Amniotic epithelial cell (primary cell): Measurements from ENCODE around the gene SIPA1L3.

Source experiments
- DNase-seq: peaks from one replicate; pipeline ENCODE4 v3.0.0-alpha.2; 2010; ENCODE audit warnings: low read depth

SIPA1L3 gene

DNA sequence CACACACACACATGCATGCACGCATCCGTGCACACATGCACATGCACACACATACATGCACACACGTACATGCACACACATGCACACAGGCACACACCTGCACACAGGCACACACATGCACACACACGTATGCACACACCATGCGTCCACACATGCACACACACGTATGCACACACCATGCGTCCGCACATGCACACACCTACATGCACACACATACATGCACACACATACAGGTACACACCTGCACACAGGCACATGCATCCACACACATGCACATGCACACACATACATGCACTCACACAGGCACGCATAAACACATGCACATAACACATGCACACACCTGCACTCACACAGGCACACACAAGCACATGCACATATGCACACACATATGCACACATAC lies 204.9 kb downstream of the SIPA1L3 start:
- no peak for DNase-seq

DNA sequence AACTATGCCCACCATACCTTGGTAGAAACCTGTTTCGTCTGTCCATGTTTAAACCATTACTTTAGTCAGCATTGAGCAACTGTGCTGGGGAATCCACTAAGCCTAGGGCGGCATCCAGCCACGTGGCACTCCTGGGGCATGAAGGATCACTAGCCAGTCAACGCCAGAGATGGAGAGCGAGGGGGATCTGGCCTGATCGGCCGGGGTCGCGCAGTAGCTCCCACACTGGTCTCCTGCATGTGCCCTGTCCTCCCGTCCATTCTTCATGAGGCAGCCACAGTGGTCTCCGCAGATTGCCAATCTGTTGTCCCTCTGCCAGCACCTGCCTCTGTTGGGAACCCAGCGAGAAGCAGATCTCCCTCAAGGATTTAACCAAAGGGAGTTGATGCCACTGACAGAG lies 207.6 kb downstream of the SIPA1L3 start:
- no peak for DNase-seq

DNA sequence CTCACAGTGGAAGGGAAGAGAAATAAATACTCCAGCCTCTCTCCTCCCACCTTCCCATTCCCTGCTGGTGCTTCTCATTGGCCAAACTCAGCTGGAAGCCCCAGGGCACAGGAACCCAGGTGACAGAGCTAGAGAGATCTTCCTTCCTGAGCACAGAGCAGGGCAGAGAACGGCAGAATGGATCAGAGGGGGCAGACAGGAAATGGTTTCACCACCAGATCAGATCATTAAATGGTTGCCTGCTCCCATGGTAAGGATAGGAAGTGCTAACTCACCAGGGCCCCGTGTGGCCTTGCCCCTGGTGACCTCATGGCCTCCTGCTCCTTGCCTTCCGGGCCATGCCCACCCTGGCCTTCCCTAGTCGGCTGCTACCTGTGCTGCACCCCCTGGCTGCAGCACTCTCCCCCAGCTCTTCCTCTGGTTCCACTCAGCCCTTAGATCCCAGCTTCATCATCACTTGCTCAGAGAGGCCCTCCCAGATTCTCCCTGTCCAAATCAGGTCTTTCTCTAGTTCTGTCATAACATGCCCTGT lies 208.3 kb downstream of the SIPA1L3 start:
- DNase-seq = no peak

DNA sequence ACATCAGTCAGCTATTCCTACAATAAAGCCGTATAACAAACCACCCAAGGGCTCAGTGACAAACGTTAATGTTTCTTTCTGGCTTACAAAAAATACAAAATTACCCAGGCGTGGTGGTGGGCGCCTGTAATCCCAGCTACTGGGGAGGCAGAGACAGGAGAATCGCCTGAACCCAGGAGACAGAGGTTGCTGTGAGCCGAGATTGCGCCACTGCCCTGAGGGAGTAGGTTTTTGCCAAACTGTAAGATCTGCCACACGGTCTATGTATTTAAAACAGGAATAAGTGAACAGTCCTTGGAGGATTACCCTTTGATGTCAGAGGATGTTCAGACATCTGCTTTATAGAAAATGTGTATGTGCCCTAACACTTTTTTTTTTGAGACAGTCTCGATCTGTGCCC lies 211.2 kb downstream of the SIPA1L3 start:
- DNase-seq = no peak

DNA sequence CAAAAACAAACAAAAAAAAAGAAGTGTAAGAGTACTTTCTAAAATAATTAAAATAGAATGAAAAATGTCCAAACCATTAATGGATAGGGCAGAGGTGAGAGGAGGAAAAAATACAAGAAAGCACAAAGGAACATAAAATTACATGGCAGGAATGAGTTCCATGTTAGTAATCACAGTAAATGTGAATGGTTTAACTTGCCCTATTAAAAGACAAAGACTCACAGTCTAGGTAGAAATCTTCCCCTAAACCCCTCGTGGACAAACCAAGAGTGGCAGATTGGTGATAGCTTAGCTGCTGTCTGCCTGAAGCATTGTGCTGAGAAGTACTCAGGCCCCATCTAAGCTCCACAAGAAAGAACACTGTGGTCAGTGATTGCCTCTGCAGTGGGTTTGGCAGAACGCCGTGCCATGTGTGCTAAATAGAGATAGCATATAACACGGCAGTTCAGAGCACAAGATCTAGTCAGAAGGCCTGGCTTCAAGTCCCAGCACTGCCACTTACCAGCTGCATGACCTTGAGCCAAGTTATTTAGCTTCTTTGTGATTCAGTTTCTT lies 213.5 kb downstream of the SIPA1L3 start:
- no peak for DNase-seq

DNA sequence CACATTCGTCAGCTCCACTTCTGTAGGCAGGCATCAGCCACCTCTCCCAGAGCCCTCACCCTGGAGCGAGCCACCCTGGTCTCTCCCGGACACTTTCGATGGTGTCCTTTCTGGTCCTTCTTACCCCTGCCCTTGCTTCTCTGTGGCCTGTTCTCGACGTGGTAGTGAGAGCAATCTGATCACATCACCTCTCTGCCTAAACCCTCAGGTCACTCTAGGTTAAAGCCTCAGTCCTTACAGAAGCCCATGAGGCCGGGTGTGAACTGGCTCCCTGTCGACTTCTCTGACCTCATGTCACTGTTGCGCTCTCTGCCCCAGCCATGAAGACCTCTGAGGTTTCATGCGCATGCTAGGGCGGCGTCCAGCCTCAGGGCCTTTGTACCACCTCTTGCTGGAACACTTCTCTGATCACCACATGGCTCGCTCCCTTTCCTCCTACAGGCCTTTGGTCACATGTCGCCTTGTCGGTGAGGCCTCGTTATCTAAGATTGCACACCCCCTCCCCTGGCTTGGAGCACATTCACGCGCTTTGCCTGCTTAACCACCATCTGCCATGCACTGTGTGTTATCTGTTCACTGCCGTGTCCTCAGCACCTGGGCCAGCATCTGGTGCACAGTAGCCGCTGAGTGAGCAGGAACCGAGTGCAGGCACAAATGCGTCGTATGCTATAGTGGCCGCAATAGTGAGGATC lies 215.5 kb downstream of the SIPA1L3 start:
- DNase-seq = no peak

DNA sequence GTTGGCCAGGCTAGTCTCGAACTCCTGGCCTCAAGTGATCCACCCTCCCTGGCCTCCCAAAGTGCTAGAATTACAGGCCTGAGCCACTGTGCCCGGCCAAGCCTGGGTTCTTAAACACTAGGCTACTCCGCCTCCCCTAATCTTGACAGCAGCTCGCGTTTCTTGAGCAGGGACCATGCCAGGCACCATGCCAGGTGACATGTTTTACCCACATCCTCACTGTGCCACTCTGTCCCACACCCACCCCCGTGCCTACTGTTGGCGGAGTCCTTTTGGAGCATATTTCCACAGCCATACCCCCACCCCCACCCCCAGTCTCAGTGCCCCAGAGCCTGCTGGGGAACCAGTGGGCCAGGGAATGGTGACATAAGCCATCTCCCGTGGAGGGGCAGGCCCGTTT lies 218.2 kb downstream of the SIPA1L3 start:
- DNase-seq = no peak

DNA sequence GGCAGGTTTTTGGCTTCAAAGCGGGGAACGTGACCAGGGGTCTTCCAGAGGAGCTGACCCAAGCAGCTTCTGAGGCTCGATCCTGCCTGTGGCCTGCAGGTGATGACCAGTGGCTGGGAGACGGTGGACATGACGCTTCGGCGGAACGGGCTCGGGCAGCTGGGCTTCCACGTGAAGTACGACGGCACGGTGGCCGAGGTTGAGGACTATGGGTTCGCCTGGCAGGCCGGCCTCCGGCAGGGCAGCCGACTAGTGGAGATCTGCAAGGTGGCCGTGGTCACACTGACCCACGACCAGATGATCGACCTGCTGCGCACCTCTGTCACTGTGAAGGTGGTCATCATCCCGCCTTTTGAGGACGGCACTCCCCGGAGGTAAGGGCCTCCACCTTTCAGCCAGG lies 223.4 kb downstream of the SIPA1L3 start:
- no peak for DNase-seq

DNA sequence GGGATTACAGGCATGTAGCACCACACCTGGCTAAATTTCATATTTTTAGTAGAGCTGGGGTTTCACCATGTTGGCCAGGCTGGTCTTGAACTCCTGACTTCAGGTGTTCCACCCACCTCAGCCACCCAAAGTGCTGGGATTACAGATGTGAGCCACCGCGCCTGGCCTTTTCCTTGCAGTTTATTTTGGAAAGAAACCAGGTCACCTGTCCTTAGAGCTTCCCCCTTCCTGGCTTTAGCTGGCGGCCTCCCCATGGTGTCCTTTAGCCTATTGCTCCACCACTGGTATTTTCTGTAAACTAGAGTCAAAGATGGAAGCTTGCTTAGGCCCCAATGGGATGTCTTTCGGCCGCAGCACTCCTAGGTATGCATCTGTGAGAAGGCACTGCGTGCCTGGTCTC lies 225.8 kb downstream of the SIPA1L3 start:
- DNase-seq = no peak

DNA sequence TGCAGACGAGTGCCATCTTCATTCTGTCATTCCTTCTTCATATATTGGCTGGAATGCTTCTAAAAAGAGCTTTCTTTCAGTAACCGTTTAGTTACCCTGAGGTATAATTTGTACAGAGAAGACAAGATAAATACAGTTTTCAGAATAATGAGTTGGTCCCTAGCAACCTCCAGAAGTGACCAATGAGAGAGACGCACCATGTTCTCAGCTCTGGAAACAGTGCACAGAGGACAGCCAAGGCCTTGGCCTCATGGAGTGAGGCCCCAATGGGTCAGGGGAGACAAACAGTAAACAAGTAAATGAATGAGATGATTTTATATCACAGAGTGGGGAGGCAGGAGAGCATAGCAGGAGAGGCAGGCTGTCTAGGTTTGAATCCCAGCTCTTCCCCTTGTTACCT lies 226.3 kb downstream of the SIPA1L3 start:
- DNase-seq = no peak

DNA sequence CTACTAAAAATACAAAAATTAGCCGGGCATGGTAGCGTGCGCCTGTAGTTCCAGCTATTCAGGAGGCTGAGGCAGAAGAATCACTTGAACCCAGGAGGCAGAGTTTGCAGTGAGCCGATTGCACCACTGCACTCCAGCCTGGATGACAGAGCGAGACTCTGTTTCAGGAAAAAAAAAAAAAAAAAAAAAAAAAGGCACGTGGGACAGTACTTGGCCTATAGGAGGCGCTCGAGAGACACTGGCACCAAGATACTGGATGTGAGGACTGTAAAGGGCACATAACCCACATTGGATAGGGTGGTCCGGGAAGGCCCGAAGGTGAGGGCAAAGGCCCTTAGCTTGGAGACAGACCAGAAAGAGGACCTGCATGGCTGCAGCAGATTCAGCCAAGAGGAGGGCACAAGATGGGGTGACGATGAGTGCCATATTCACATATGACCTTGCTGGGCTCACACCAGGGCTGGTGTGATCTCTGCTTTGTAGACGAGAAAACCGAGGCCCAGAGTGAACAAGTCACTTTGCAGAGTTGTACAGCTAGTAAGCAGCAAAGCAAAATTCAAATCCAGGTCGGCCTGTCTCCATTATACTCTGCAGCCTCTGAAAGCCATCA lies 227.6 kb downstream of the SIPA1L3 start:
- DNase-seq = peak; percentile 39

DNA sequence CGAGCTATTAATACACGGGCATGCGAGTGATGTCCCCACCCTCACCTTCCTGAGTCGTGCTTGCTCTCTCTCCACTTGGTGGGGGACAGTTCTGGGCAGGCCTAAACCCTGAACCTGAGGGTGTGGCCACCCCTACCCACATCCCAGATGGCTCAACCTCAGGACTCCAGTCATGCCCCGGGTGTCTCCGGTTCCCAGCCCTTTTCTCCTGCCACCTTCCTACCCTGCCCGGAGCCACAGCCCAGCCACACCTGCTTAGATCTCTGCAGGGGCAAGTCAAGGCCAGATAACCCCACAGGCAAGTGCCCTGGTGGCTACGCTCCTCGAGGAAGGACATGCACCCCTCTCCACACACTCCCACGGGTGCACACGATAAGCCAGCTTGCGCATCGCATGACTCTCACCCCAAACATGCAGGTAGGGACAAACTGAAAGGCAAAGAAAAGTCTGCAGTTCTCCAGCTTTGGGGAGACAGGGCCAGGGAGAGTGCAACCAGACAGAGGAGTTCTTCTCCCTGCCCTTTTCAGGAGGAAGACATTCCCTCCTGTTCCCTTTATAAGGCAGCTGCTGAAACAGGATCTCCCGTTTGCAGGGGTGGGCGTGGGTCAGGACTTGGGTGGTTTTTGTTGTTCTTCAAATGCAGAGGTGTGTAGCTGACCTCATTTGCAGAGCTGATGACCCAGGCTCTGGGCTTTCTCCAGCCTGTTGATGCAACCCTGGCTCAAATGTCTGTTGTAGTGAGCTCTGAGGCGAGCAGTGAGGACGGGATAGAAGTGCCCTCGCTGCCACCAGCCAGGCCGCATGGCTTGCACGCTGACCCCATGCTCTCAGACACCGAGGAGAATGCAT lies 228.4 kb downstream of the SIPA1L3 start:
- no peak for DNase-seq

DNA sequence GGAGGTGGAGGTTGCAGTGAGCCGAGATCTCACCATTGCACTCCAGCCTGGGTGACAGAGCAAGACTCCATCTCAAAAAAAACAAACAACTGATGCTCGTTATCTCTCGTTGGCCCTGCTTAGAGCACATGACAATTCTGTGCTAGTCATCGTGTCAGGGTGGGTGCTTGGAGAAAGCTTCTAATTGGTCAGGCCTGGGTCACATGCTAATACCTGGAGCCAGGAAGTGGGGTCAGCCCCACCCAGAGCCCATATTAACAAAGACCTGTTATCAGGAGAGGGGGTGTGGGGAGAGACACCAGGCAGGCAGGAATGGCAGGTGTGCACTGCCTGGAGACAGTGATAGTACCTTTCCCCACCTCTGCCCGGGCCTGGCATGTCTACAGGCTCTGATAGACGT lies 232.1 kb downstream of the SIPA1L3 start:
- DNase-seq = no peak

DNA sequence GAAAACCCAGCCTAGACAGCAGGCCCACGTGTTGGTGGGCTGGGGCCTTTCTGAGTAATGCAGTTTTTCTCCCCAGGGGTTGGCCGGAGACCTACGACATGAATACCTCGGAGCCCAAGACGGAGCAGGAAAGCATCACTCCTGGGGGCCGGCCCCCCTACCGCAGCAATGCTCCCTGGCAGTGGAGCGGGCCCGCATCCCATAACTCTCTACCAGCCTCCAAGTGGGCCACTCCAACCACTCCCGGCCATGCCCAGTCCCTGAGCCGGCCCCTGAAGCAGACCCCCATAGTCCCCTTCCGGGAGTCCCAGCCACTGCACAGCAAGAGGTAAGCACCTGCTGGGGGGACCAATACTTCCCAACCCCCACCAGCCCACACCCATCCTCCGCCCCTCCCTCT lies 234.1 kb downstream of the SIPA1L3 start:
- DNase-seq = no peak

DNA sequence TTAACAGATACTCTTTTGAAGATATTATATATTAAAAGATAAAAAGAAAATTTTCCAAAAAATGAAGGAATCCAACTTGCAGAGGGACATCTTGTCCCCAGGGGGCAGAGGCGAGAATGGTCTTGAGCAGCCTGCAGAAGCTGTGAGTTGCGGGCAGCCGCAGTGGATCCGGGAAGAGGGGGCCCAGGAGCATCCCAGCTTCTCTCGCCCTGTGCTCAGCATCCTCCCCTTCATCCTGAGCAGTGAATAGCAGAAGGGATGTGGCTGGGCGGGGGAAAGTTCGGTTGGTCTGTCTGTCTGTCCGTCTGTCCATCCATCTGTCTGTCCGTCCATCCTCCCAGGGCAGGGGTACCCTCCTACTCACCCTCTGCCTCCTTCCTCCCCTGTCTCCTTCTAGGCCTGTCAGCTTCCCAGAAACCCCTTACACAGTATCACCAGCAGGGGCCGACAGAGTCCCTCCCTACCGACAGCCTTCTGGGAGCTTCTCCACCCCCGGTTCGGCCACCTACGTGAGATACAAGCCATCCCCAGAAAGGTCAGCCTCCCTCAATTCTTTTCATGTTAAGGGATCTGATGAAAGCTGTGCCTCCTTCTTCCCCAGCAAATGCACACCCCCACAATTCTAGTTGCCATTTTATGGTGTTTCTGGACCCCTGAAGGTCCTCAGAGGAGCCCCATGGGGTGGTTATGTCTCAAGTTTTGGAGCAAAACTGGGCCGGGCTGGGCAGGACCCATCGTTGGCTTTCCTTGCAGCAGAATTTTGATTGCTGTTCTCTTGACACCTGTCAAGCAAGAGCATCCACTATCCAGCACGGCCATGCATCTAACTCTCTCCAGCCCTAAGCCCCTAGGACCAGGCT lies 235.4 kb downstream of the SIPA1L3 start:
- DNase-seq = peak; percentile 46

DNA sequence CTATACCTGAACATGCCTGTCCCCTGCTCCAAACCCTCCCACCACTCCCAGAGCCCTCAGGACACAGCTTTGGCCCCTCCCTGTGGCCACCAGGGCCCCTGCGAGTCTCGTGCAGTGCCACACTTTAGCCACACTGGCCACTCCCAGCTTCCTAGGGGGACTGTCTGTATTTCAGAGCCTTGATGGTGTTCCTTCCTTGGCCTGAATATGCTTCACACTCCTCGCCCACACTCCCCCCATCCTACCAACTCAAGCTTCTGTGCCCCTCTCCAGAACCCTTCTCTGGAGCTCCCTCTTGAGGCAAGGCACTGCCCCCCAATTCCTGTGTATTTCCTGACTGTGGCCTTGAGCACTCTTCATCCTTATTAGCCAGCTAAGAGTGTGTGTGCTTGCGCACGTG lies 236.8 kb downstream of the SIPA1L3 start:
- no peak for DNase-seq

DNA sequence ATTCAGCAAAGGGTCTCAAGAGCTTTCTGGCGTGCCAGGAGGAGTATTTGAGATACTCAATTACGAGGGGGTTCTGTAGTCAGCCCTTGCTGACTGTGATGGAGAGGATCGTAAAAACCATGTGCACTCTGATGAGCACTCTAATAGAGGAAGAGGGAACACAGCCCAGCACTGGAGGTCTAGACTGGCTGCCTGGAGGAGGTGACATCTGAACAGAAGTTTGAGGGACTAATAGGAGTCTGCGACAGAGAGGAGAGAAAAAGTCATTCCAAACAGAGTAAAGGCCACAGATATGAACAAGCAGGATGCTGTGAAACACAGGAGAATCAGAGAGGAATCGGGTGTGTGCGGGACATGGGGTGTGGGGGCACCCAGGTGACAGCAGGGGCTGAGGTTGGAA lies 237.7 kb downstream of the SIPA1L3 start:
- DNase-seq = no peak

DNA sequence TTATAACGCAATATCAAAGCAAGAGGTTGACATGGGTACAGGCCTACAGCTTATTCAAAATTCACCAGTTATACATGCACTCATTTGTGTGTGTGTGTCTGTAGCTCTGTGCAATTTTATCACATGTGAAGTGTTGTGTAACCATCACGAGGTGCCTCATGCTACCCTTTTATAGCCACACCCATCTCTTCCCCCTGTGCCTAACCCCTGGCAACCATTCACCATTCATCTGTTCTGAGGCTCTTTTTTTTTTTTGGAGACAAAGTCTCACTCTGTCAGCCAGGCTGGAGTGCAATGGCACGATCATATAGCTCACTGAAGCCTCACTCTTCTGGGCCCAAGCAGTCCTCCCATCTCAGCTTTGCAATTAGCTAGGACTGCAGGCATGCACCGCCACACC lies 238.6 kb downstream of the SIPA1L3 start:
- DNase-seq = peak; percentile 38

DNA sequence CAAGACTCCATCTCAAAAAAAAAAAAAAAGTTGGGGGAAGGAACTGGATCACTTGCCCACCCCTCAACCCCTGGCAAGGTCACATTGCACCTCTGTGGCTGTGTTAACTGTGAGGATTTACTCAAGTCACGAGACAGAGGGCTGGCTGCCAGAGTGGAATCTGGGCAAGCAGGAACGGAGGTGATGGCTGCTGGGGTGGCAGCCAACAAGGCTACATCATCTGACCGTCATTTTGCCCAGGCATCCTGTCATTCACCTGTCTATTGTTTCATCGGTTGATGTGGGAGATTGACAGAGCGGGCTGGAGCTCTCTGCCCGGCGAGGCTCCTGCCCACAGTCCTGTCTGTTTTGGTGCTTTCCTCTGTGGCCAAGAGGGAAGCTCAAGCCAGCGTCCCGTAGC lies 241.3 kb downstream of the SIPA1L3 start:
- DNase-seq = no peak

DNA sequence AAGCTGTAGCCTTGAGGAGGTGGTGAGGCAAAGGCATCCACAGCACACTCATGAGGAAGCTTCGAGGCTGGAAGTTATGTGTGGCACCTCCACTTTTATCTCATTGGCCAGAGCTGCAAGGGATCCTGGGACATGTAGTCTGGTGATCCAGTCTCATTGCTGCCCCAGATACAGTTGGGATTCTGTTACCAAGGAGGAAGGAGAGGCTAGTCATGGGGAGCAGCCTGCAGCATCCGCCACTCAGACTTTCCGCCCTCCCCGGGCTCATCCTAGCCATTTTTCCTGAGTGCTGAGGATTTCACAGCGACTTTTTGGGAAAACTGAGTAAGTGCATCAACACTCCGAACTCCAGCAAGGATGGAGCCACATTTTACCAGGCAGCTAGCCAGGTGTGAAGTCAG lies 242.7 kb downstream of the SIPA1L3 start:
- DNase-seq = peak; percentile 48

DNA sequence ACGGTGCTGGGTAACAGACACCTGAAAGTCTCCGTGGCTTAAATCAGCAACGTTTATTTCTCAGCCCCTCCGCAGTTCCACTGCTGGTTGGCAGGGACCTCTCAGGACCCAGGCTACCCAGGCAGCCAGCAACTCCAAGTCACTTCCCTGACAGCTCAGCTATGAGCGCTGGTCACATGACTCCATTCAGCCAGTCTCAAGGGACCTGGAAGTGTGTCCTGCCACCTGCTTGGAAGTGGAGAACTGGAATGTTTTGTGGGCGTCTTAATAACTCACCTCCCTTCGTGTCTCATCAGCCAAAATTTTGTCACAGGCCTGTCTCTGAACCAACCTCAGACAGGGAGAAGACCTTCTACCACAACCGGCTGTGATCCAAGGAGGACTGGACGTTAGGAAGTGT lies 244.2 kb downstream of the SIPA1L3 start:
- DNase-seq = no peak
